NCI-H2029 (cell line): ENCODE results near the gene NOL4L.

ENCODE experiments used
- DNase-seq: peaks from one replicate; lab custom pipeline; 2025; lab: John Stamatoyannopoulos, UW

The NOL4L gene

DNA sequence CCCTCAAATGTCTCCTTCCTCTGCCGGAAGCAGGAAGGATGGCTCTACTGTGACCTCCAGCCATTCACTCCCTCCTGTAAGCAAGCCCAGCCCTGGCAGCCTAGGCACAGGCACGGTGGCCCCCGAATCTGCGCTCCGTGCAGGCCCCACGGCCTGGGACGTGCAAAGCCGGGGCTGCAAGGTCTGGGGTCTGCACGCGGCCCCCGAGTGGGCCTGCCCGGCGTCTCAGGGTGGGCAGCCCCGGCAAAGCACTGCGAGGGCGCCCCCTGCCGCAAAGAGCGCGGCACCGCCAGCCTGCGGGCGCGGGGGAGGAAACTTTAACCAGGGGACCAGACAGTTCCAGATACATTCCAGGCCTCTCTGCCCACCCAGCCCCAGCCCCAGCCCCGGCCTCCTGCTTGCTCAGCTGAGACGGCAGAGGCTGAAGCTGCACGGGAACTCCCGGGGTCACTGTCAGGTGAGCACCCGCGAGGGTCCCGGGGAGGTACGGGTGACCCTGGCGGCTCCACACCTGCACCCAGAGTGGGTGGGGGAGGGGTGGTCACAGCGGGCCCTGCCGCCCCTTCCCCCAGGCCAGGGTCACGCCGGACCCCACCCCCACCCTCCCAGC is 128.2 kb downstream of the NOL4L start:
- DNase-seq: no peak

DNA sequence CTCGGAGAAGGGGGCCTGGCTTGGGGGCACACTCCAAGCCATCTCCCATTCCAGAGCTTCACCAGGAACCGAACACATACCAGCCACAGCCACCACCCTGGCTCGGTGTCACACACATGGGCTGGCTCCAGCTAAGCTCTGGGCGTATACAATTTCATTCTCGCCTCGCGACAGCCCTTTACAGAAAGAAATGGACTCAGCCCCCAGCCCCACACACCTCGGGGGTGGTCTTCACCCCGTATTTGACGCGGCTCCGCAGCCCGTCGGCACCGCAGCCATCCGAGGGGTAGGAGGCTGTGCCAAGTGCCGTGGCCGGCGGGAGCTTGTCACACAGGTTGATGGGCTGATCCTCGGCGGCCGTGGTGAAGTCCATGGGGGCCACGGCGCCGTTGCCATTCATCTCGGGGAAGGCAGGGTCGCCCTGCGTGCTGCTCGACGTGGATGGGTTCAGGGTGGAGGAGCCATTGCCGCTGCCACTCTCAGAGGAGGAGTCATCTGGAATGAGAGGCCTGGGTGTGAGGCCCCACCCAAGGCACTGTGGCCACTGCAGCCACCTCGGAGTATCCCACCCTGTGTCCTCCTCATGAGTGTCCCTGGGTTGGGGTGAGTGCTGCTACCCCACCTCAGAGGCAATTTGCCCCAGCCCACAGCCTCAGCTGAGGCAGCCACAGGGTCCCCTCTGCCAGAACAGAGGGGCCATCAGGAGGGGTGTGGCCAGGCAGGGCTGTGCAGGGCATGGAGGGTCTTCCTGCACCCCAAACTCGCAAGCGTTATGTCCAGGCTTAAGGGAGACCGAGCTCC is 129.0 kb downstream of the NOL4L start:
- no peak for DNase-seq

DNA sequence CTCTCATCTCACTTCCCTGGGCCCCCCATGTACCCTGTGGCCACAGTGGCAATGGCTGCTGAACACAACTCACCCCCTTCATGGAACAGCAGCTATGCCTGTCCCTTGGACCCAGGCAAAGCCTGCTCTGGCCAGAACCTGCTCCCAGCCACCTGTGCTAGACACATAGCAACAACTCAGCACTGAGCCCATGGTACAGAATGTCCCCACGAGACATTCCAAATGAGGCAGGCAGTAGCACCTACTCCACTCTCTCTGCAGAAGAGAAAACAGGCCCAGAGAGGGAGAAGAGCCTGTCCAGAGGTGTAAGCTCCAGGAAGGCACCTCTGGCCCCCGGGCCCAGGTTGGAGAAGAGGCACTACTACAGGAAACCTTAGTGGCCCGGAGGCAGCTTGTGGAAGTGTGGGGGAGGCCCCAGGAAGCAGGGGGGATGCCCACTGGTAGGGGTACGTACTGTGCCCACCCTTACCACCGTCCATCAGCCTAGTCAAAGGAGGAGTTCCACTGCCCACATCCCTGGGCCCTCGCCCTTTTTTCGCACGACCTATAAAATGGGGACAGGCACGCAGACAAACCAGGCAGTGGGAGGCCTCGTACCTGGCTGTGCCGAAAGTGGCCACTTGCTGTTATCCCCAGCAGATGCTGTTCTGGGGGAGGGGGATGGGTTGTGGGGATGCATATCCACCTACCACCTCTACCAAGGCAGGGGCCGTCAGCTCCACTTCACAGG is 129.8 kb downstream of the NOL4L start:
- no peak for DNase-seq

DNA sequence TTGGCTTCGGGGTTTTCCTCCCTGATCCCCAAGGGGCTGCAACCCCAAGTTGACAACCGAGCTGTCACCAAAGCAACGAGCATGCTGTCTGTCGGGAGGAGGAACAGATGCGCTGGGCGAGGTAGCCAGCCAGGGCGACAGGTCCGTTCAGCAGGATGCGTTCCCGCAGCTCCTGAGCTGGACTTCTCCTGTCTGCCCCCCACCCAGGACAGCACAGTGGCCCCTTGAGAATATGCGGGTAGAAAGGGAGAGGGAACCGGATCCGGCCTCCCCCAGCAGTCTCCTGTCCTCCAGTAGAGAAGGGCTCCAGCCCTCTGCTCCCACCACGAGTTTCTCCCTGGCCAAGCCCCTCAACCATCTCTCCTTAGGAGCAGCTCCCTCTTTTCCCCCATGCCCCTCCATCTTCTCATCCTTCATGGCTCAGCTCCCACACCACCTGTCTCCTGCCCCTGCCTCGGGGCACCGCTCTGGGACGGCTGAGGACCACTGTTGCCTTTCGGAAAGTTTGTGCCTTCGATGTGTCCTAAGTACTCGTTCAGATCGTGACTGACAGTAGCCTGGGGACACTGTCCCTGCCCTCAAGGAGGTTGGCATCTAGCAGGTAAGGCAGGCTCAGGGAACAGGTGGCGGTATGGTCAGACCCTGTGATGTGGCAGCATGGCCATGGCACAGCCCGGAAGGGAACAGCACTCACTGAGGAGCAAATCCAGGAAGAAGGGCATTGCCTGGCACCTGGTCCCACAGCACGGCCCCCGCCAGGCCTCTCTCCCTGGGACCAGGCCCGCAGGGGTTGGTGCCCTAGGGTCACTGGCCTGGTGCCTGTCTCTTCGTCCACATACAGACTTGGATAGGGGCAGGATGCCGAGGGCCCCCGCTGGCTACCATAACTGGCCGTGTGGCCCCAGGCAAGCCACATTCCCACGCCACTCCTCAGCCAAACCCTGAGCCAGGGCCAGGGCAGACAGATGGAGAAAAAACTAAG is 130.7 kb downstream of the NOL4L start:
- DNase-seq: no peak

DNA sequence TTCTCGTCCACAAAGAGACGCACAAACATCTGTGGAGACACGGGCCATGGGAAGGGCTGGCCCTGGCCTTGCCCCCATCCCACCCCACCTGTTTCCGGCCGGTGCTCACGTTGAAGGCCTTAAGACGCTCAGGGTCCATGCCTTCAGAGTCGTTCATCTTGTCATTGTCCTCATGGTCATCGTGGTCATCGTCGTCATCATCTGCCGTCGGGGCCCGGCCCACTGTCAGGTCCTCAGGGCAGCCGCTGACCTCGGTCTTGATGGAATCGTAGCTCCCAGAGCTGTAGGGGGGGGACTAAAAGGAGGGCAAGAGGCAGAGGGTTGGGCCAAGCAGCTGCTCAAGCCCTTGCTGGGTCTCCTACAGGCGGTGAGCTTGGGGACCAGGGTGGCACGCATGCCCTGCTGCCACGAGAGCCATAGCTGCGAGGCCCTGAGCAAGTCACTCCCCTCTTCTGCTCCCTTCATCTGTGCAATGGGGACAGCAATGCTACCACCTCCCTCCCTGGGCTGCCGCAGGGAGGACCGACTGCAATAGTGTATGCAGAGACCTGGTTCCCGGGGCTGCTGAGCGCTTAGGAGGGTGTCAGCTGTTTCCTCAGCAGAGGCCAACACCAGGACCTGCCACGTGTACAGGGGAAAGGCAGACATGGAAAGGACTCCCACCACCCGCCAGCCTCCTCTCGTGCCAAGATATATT is 131.5 kb downstream of the NOL4L start:
- no peak for DNase-seq

DNA sequence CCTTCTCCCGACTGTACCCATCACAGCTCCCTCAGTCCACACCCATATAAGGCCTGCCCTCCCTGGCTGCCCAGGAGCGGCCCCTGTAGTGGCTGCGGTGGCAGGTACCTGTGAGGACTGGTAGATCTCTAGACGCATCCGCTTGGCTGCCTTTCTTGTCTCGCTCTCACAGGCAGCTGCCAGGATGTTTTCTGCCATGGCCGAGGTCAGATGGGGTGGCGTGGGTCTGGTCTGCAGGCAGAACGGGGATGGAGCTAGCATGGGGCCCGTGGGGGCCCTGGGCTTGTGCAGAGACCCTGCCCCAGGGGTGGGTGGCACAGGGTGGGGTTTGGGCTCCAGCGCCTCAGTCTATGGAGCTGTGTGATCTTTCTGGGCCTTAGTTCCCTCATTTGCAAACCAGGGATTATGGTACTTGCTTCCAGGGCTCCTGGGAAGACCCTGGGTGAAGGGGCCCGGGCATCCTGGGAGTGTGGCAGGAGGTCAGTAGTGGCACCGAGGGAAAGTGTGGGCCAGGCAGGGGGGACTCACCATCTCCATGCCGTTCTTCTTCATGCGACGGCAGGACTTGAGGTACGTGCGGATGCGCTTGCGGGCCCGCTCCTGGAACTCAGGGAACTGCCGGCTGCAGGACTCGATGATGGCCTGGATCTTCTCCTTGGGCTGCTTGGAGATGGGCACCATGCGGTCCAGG is 132.2 kb downstream of the NOL4L start:
- DNase-seq: no peak

DNA sequence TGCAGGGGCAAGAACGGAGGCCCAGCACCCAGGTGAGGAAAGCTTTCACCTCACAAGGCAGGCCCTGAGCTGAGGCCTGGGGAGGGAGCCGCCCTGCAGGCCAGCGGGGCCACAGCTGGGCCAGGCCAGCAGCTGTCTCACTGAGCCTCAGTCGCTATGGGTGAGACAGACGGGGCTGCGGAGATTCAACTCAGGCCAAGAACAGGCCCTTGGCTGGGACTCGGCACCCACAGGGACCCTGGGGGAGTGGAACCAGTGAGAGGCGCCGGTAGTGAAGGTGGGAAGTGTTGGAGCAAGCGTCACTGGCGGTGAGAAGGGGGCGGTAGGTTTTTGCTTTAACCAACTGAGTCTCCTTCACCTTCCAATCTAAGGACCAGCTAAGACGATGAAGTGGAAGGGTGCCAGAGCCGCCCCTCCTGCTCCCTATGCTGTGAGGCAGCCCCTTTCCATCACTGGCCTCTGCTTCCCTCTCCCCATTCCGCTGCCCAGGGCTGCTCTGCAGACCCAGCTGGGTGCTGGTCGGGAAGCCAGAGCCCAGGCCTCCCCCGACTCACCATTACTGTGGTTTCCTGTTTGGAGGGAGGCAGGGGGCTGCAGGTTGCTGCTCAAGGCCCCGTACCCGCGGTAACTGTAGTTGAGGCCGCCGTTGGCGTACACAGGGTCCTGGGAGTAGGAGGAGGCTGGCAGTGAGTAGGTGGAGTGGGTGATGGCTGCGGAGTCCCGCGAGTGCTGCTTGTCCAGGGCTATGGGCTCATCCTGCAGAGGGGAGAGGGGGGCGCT is 133.3 kb downstream of the NOL4L start:
- DNase-seq: no peak

DNA sequence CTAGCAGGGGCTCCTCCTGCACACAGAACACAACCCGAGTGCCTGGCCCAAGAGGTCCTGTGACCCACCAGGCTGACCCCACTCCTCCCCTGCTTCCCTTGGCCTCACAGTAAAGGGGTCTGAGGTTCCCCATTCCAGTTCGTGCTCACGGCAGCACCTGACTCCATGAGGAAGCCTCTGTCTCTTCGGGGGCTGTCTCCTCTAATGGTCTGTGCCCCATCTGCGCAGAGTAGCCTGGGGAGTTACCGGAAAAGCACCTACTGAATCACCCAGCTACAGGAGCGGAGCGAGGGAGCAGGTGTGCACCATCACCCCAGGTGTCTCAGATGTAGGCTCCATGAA is 133.8 kb downstream of the NOL4L start:
- no peak for DNase-seq

DNA sequence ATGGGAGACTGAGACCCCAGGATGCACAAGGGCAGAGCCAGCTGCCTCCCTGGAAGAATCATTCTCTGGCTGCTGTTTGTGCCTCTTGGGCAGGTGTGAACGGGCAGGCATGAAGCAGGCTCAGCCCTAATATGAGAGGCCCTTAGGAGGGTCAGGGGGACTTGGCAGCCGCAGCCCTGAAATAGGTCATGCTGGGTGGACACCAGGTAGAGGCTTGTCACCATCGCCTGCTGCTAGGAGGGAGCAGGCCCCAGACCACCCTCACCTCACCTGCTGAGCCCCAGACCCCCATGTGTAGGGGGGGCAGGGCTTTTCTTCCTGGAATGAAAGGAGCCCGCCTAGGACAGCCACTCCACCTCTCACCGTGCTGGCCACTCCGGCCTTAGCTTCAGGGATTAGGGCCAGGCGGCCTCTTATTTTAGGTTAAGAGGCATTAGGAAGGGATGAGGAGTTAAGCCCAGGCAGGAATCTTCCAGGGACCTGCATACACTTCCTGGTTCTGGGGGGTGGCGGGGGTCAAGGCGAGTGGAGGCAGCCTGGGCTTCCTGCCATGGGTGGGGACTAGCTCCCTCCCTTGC is 134.6 kb downstream of the NOL4L start:
- no peak for DNase-seq

DNA sequence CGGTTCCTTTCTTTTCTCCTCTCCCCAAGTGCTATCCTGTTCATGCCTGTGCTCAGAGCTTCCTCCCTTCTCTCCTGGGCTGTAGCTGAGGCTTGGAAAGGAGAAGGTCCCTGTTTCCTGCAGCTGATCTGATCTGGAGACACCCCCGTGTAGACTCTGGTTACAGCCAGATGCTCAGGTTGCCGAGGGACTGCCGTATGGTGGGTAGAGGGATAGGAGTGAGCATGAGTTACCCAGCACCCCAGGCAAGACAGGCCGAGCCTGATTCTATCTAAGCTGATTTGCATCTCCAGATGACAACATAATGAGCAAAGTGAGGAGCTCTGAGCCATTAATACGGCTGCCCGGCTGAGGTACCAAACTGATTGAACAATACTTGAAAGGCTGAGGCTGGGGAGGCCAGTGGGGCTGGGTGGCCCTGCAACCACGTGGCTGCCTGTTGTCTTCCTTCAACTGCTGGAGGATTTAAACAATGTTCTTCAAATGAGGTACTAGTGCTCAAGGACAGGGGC is 135.2 kb downstream of the NOL4L start:
- no peak for DNase-seq

DNA sequence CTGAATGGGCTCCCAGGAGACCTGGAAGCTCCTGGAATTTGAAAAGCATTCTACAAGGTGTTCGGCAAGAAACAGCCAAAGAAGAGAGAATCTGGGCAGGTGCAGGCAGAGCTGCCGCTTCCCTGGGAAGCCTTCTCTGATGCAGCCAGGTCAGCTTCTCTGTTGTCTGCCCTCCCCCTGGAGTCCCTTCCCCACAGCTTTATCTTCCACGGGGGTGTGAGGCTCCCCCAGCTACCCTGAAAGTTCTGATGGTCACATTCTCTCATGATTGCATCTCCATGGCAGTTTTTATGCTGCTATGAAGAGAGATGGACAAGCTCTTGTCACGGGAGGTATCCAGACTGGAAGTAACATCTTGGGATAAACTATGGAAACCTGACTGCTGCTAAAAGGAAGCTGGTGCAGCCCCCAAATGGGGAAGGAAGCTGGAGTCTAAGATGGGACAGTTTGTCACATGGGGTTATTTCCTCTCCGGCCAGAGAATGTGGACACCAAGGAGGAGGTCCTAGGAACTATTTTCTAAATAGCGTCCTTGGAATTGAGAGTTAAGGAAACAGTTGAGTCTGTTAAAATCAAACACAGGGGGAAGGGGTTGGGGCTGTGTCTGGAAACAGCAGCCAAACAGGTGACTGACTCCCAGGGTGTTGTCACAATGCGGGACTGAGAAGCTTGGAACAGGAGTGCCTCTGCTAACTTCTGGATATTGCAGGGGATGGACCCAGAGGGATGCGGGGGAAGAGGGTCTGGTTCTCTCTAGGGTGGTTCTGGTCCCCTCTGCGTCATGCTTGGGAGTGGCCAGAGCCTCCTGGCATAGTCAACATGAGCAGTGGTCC is 135.9 kb downstream of the NOL4L start:
- no peak for DNase-seq

DNA sequence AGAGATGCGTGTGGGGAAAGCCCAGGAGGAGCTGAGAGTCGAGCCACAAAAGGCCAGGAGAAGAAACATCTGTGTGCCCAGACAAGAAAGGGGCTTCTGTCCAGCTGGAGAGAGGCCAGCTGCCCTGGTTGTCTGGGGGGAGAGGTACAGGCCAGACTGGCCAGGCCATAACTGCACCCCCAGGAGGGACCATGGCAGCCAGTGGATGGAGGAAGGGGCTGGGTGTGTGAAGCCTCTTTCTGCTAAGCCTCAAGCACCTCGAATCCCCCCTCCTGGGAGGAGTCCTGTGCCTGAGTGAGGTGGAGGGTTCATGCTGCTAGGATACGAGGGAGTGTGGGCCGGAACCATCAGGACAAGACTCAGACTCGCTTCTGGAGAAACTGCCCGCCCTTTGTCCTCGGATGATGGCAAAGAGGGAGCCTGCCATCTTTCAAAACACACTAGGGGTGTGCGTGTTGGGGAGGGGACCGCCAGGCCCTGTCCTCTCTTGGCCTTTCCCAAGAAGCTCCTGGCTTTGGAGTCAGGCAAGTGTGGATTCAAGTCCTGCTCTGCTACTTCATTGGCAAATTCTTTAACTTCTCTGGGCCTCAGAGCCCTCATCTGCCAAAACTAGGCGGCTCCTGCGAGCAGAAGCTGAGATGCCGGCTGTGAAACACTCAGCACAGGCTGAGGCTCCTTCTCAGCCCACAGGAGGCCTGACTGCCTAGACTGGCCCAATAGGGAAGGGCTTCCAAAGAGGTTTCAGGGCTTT is 136.7 kb downstream of the NOL4L start:
- no peak for DNase-seq

DNA sequence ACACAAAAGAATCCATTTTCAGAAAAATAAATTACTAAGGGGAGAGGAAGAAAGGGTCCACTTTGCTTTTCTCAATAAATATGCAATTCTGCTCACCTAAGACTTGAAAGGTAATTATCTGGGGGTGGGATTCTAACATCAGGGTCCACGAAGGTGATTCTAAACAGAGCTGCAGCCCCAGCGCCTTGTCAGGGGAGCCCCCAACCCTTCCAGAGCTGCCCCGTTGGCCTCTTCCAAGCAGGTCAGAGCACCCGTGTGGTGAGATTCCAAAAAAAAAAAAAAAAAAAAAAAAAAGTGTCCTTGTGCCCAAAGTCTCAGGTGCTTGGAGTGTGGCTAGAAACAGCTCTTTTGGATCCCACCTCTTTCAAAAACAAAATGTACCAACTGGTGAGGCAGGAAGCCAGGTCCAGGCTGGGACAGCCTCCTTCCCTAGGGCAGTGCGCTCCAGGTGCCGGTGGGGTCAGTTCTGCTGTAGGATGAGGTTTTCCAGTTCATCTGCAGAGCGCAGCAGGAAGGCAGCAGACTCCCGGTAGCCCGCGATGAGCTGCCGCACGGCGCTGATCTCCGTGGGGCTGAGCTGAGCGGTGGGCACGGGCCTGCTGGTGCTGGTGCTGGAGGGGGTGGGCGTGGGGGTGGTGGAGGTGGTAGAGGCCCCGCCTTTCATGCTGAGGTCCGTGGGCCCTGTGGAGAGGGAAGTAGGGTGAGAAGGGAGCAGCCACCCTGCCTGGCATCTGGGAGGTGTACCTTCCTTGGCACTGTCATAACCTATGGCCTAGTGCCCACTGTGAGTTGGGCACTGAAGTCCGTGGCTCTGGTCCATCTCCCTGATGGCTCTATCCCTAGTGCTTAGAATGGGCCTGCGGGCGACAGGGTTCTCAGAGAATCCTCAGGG is 137.8 kb downstream of the NOL4L start:
- DNase-seq: no peak

DNA sequence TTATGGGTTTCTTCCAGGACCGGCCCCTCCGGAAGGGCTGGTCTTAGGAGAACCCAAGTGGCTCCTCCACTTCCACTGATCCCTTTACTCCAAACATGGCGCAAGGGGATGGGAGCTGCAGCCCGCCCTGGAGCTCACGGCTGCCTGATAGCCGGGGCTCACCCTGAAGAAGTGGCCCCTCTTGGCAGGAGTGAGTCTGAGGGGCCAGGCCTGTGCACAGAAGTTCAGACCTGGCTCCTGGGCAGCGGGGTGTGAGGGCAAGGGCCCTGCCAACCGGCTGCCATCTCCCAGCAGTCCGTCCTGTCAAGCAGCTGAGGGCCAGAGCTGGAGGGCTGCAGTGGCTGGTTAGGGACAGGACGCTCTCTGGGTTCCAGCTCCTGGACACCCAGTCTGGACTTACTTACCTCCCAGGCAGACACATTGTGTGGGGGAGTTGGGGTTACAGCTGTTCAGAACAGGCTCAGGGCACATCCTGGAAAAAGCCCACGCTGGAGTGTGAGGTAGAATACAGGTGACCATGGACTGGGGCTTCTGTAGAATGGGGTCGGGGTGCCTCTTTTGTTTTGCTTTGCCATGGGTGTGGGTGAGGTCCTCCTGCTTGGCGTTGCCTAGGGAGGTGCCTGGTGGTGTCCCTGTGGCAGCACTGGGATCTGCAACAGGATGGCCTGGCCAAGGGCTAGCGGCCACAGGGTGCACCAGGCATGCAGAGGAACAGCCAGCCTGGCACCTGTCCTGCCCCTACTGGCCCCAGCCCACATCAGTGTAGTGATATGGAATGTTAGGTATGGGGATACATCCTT is 138.6 kb downstream of the NOL4L start:
- DNase-seq: no peak

DNA sequence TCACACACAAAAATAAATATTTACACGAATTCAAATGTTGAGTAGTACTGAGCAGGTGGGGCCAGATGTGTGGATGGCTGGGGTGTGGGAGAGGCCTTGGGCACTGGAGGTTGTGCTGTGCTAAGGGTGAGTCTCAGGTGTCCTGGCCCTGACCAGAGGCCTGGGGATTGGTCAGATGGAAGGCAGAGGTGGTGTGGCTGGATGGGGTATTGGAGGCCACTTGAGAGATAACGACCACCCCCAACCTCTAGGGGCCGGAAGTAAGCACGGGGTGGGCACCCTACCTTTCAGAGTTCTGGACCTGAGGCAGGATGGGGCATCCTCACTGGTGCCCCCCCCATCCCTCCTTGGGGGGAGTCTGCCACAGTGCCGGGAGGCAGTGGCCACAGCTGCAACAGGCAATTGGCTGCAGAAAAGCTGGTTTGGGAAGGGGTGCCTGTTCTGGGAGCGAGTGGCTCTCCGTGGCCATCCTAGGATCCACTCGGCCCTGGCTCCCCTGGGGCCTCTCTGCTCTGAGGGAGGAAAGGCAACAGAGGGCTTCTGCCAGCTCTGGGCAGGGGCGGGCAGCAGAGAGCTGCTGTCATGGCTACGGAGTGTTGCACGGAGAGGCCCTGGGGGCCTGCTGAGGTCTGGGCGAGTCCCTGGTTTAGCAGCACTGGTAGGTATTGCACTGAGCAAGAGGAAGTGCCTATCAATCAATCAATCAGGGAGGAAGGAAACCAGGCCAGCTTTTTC is 139.4 kb downstream of the NOL4L start:
- DNase-seq: no peak
